ENCODE results near the gene ANO6. TPM values are rescaled to one million over a fixed set of nuclear protein-coding genes. Genes with fewer than 3 reads are reported as not detected.

The ANO6 gene
- total RNA-seq, 1 experiment from 2014 or later = 51.4 TPM

DNA sequence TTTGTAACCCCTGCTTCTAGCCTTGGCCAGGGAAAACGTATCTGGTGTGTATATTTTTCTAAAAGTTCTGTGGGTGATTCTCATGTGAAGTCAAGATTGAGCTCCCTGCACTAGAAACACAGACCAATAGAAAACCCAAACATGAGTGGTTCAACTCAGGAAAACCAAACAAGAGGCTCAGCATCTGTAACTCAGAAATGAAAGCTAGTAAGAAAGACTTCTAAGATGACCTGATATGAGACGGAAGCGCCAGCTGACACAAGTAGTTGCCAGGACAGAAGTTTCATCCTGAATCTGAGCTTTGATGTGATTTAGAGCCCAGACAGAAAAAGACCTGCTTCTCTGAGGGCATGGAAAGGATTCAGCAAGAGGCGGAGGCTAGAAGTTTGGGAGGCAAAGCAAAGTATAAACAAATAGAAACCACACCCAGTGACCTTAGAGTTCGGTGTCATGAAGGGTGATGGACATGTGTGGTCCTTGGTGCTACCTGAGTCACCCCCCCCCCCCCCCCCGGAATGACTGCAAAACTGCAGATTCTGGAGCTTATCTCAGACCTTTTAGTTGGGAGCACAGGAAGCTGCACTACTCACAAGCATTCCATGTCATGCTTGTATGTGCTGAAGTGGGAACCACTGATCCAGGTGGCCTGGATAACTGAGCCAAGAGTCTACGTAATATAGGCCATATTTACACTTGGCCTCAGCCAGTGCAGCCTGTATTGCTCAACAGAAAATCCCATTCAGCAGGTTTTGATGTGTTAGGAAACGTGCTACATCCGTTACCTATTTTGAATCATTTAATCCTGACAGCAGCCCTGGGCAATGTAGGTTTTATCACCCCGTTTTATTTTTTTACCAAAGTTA is 191.3 kb downstream of the ANO6 start:
- ChIA-PET CTCF (no interaction called here), POLR2A (ENCODE audit: unreplicated experiment) (interaction anchor here (0.6 kb wide), 1 partner anchor 723 kb away, joined by 4 read pairs; no protein-coding TSS in a partner anchor)

DNA sequence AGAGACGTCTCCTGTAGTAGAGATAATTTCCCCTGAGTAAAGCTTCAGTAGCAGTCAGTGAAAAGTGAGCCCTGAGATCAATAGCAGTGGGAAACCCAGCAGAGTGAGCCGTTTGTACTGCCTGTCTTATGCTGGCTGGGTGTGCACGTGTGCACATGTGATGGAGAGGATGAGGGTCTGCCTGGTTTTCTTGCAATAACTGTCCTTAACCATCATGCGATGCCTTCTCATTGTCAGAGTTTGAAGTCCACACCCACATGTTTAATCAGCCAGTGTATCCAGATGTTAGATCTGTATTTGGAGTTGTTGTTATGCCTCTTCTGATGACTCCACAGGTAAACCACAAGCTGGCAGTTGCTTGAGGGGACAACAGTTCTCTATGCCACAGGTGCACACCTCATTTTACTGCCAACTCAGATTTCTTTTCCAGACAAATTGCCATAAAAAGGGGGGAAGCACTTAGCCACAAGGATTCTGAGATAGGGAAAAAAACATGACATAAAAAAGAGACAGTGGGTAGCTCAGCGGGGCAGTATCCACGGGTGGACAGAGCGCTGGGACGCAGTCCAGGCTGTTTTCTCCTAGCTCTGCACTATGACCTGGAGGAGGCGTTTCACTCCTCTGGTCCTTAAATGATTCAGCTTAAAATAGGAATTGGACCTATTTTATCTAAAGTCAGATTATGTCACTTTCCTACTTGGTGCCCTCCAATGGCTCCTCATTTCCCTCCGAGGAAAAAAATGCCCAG is 192.3 kb downstream of the ANO6 start:
- H3K36me3 ChIP-seq (ENCODE audit: low read depth) = peaks cover 40% of the 10 kb centered on the region
- POLR2A ChIA-PET (ENCODE audit: unreplicated experiment) = no interaction called here
- no peaks in the 10 kb centered on the region for H3F3A ChIP-seq (ENCODE audit: insufficient read depth, low read depth)
- intact Hi-C loops (cut with micrococcal nuclease; ENCODE audit: unreplicated experiment) = no loop called here
- H3K9me3 ChIP-seq (ENCODE audit: insufficient read depth, low read depth) = no peaks in the 10 kb centered on the region
- no peaks in the 10 kb centered on the region for H4K20me1 ChIP-seq (ENCODE audit: insufficient read depth)
- CTCF ChIA-PET = no interaction called here
- TF ChIP-seq, protein P1, sequence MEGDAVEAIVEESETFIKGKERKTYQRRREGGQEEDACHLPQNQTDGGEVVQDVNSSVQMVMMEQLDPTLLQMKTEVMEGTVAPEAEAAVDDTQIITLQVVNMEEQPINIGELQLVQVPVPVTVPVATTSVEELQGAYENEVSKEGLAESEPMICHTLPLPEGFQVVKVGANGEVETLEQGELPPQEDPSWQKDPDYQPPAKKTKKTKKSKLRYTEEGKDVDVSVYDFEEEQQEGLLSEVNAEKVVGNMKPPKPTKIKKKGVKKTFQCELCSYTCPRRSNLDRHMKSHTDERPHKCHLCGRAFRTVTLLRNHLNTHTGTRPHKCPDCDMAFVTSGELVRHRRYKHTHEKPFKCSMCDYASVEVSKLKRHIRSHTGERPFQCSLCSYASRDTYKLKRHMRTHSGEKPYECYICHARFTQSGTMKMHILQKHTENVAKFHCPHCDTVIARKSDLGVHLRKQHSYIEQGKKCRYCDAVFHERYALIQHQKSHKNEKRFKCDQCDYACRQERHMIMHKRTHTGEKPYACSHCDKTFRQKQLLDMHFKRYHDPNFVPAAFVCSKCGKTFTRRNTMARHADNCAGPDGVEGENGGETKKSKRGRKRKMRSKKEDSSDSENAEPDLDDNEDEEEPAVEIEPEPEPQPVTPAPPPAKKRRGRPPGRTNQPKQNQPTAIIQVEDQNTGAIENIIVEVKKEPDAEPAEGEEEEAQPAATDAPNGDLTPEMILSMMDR (conservative IDR thresholded peaks at IDR 0.05) = no peak
- TF ChIP-seq EZH2 (IDR thresholded peaks at IDR 0.05; ENCODE audit: low read depth) = no peak
- no peak overlapping the region for H3K4me2 ChIP-seq
- no peak overlapping the region for H3K27ac ChIP-seq
- no peak for DNase-seq
- H3K27me3 ChIP-seq (ENCODE audit: insufficient read depth, low read depth) = no peaks in the 10 kb centered on the region
- BruUV-seq (replicated peaks) = no TSS peak
- no peak overlapping the region for H2AFZ ChIP-seq
- H3K79me2 ChIP-seq (ENCODE audit: low read depth) = no peaks in the 10 kb centered on the region
- H3K9me2 ChIP-seq (ENCODE audit: insufficient read depth) = no peaks in the 10 kb centered on the region
- no peaks in the 10 kb centered on the region for H3K4me1 ChIP-seq (replicated peaks; ENCODE audit: insufficient read depth)
- no peak overlapping the region for H3K4me3 ChIP-seq

More for the DNA sequence above, 191.3 kb downstream of the ANO6 start:
- no peak for DNase-seq
- Histone ChIP-seq H3K27me3 (ENCODE audit: insufficient read depth, low read depth) (no peaks in the 10 kb centered on the region), H3K4me1 (replicated peaks; ENCODE audit: insufficient read depth) (no peaks in the 10 kb centered on the region), H3F3A (ENCODE audit: insufficient read depth, low read depth) (no peaks in the 10 kb centered on the region), H4K20me1 (ENCODE audit: insufficient read depth) (no peaks in the 10 kb centered on the region), H3K27ac (no peak overlapping the region), H3K9me2 (ENCODE audit: insufficient read depth) (no peaks in the 10 kb centered on the region), H3K36me3 (ENCODE audit: low read depth) (peaks cover 45% of the 10 kb centered on the region), H3K4me2 (no peak overlapping the region), H3K9me3 (ENCODE audit: insufficient read depth, low read depth) (no peaks in the 10 kb centered on the region), H3K79me2 (ENCODE audit: low read depth) (no peaks in the 10 kb centered on the region), H2AFZ (no peak overlapping the region), H3K4me3 (no peak overlapping the region)
- intact Hi-C loops (cut with micrococcal nuclease; ENCODE audit: unreplicated experiment) = no loop called here
- no TSS peak for BruUV-seq (replicated peaks)
- no peak for TF ChIP-seq EZH2 (IDR thresholded peaks at IDR 0.05; ENCODE audit: low read depth)
- TF ChIP-seq, protein P1 (conservative IDR thresholded peaks at IDR 0.05) = no peak

DNA sequence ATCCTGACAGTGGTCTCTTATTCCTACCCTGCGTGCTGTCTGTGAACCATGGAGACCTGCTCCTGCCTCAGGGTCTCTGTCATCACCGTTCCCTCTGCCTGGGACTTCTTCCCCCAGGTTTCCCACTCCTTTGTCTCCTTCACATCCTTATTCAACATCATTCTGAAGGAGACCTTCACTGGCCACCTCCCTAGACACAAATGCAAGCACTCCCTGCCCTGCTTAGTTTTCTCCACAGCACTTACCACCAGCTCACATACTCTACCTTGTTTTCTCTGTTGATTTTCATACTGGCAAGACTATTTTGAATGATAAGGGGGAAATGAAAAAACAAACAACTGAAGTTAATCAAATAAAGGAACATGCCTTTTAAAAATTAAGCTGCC is 192.8 kb downstream of the ANO6 start:
- H4K20me1 ChIP-seq (ENCODE audit: insufficient read depth) = no peaks in the 10 kb centered on the region
- POLR2A ChIA-PET (ENCODE audit: unreplicated experiment) = no interaction called here
- H3K4me3 ChIP-seq = no peak overlapping the region
- H3K4me2 ChIP-seq = no peak overlapping the region
- no peaks in the 10 kb centered on the region for H3K79me2 ChIP-seq (ENCODE audit: low read depth)
- H3K27me3 ChIP-seq (ENCODE audit: insufficient read depth, low read depth) = no peaks in the 10 kb centered on the region
- H3F3A ChIP-seq (ENCODE audit: insufficient read depth, low read depth) = no peaks in the 10 kb centered on the region
- H3K36me3 ChIP-seq (ENCODE audit: low read depth) = peaks cover 35% of the 10 kb centered on the region
- no peak overlapping the region for H3K27ac ChIP-seq
- H3K9me3 ChIP-seq (ENCODE audit: insufficient read depth, low read depth) = no peaks in the 10 kb centered on the region
- H2AFZ ChIP-seq = no peak overlapping the region
- BruUV-seq (replicated peaks) = no TSS peak
- no peaks in the 10 kb centered on the region for H3K4me1 ChIP-seq (replicated peaks; ENCODE audit: insufficient read depth)
- TF ChIP-seq EZH2 (IDR thresholded peaks at IDR 0.05; ENCODE audit: low read depth) = no peak
- TF ChIP-seq, protein P1 (conservative IDR thresholded peaks at IDR 0.05) = no peak
- CTCF ChIA-PET = no interaction called here
- intact Hi-C loops (cut with micrococcal nuclease; ENCODE audit: unreplicated experiment) = no loop called here
- DNase-seq = no peak
- no peaks in the 10 kb centered on the region for H3K9me2 ChIP-seq (ENCODE audit: insufficient read depth)
